Coronary artery (tissue), 2 donors: Measurements from ENCODE around the gene SPON1.
"Not testable (repeated sequence)": the region's sequence is repeated elsewhere in the genome, so short reads cannot be mapped to it uniquely, and the experiment has no call there.

ENCODE experiments used
- DNase-seq: peaks from one replicate; pipeline ENCODE4 v3.0.0-alpha.2; 2017; ENCODE audit warnings: low spot score
- H3K27ac ChIP-seq, 2 donors: fragments of 200-600 bp; sonication (generic); one replicate each; pipeline ENCODE4 v1.5.1; 2016 to 2019
- H3K4me3 ChIP-seq: fragments of 200-600 bp; sonication (generic); 2 replicates; pipeline ENCODE4 v1.5.1; 2016; ENCODE audit warnings: mild to moderate bottlenecking, moderate library complexity
- TF ChIP-seq, protein P1 (sequence below): fragments of 200-600 bp; sonication (generic); IDR thresholded peaks from one replicate; pipeline ENCODE4 v1.5.1; 2019; ENCODE audit warnings: antibody characterized with exemption

SPON1 gene

GRCh38 chr11:14150878-14151277 lies 188.4 kb downstream of the SPON1 start:
- TF ChIP-seq, protein P1, sequence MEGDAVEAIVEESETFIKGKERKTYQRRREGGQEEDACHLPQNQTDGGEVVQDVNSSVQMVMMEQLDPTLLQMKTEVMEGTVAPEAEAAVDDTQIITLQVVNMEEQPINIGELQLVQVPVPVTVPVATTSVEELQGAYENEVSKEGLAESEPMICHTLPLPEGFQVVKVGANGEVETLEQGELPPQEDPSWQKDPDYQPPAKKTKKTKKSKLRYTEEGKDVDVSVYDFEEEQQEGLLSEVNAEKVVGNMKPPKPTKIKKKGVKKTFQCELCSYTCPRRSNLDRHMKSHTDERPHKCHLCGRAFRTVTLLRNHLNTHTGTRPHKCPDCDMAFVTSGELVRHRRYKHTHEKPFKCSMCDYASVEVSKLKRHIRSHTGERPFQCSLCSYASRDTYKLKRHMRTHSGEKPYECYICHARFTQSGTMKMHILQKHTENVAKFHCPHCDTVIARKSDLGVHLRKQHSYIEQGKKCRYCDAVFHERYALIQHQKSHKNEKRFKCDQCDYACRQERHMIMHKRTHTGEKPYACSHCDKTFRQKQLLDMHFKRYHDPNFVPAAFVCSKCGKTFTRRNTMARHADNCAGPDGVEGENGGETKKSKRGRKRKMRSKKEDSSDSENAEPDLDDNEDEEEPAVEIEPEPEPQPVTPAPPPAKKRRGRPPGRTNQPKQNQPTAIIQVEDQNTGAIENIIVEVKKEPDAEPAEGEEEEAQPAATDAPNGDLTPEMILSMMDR, result no peak
- H3K4me3 ChIP-seq, result no peak overlapping the region
- no peak overlapping the region for H3K27ac ChIP-seq
- no peak for DNase-seq

- H3K27ac ChIP-seq, H3K4me3 ChIP-seq, DNase-seq: not testable (repeated sequence)
Measured at GRCh38 chr11:14154103-14154502, 191.6 kb downstream of the SPON1 start.

GRCh38 chr11:14158393-14158792 lies 195.9 kb downstream of the SPON1 start:
- no peak for DNase-seq
- H3K4me3 ChIP-seq, result no peak overlapping the region
- H3K27ac ChIP-seq, result no peak overlapping the region
- TF ChIP-seq, protein P1, result no peak

DNA sequence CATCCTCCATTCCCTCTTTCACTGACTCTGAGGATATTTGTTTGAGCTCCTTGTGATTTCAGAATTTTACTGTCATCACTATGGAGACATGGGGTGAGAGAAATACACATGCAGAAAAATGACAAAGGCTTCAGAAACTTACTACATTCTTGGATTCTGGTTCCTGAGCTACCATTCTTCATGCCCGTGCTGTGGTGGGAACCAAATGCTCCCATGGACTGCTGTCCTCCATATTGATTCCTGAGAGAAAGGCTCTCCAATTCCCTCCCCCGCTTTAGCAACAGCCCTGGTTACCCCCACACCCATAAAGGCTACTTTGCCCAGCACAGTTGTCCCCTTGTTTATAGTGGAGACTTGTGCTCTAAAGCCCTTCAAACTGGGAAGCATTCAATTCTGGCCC lies 201.1 kb downstream of the SPON1 start:
- Histone ChIP-seq H3K27ac (no peak overlapping the region), H3K4me3 (no peak overlapping the region)
- no peak for DNase-seq
- TF ChIP-seq, protein P1, result no peak

GRCh38 chr11:14173679-14174078 lies 211.2 kb downstream of the SPON1 start:
- not testable (repeated sequence) for H3K27ac ChIP-seq, DNase-seq

DNA sequence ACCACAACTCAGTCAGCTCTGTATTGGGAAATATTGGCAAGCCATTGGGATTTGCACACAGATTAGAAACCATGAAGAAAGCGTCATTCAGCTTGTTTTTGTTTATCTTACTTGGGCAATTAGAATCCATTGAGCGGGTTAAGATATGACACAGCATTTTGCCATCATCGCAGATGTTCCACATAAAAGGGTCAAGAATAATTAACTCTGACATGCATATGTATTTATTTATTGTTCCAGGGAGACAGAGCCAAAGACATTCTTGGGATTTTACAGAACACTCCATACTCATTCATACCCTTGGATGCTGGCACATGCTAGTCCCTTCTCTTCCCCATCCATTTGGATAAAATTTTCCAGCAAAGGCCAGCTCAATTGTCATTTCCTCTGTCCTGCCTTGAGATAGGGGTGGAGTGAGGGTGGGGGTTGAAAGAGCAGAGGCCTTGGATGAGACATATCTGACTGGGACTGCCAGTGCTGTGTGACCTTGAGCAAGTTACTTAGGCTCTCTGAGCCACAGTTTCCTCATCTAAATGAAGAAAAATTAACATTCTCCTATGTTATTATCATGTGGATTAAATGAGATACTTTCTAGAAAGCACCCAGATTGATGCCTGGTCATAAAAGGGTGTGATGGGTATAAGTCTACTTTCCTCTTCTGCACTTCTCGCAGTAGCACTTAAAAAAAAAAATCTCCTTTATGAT lies 216.7 kb downstream of the SPON1 start:
- Histone ChIP-seq H3K27ac (peak overlapping the region in 1 of 2 donors; percentile 64), H3K4me3 (no peak overlapping the region)
- TF ChIP-seq, protein P1, result no peak
- DNase-seq, result no peak

More at GRCh38 chr11:14173679-14174078, 211.2 kb downstream of the SPON1 start:
- not testable (repeated sequence) for H3K4me3 ChIP-seq

DNA sequence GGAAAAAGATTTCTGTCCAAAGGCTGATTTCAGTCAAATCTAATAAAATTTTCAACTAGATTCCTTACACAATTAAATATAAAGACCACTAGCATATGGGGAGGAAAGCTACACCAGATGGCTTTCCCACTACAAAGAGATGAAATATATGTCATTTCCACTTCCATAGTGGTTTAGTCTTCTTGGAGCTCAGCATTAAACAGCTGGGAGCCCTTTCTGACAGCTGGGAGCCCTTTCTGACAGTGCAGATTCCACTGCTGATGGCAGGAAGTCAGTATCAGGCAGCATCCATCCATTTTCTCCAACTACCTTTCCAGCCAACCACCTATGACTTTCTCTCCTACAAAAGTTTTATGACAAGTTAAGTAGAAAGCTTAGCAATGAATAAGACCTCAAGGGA lies 218.6 kb downstream of the SPON1 start:
- no peak for DNase-seq
- Histone ChIP-seq H3K4me3 (no peak overlapping the region), H3K27ac (no peak overlapping the region)
- TF ChIP-seq, protein P1, result no peak

- TF ChIP-seq, protein P1, result no peak
- no peak overlapping the region for H3K4me3 ChIP-seq
- no peak for DNase-seq
- no peak overlapping the region for H3K27ac ChIP-seq
Measured at GRCh38 chr11:14182833-14183364, 220.4 kb downstream of the SPON1 start.
